IMR-90 (cell line): ENCODE results near the gene GNAI2. TPM values are rescaled to one million over a fixed set of nuclear protein-coding genes. Genes with fewer than 3 reads are reported as not detected.

ENCODE experiments used
- ATAC-seq: fragments of 200-7000 bp; cut with Tn5 transposase; 2 replicates; pipeline ENCODE4 v1.9.1; 2020; ENCODE audit warnings: low read depth, mild to moderate bottlenecking, moderate library complexity
- BruUV-seq: library from RNA; stranded (reverse); fragments of 400-500 nt; replicated peaks from 2 replicates; lab custom pipeline; 2021; lab: Mats Ljungman, UMichigan
- CTCF ChIA-PET: fragments of 300-600 bp; formaldehyde crosslinking; extraction: SDS; loops from one replicate; lab custom pipeline; 2021; ENCODE audit warnings: antibody characterized with exemption; lab: Yijun Ruan, JAX
- POLR2A ChIA-PET: fragments of 300-600 bp; sonication (Branson Sonifier 250); formaldehyde crosslinking; loops from one replicate; lab custom pipeline; 2022; ENCODE audit warnings: antibody characterized with exemption; ENCODE audit not compliant: unreplicated experiment; lab: Charles Lee
- DNase-seq: peaks from one replicate; pipeline ENCODE4 v3.0.0; 2013
- H2AFZ ChIP-seq: replicated peaks from 2 replicates; pipeline ENCODE3; 2013; ENCODE audit warnings: low read length, mild to moderate bottlenecking; ENCODE audit not compliant: poor library complexity
- H2AK5ac ChIP-seq: 2 replicates; pipeline ENCODE4 v1.6.1; 2013; ENCODE audit warnings: low read depth, low read length, inconsistent platforms
- H2AK9ac ChIP-seq: replicated peaks from 2 replicates; pipeline ENCODE3; 2013; ENCODE audit warnings: mild to moderate bottlenecking, low read depth, low read length, moderate library complexity; ENCODE audit not compliant: poor library complexity
- H2BK120ac ChIP-seq: 2 replicates; pipeline ENCODE4 v1.6.1; 2013; ENCODE audit warnings: low read depth, low read length, inconsistent platforms
- H2BK15ac ChIP-seq: 3 replicates; pipeline ENCODE4 v1.6.1; 2013; ENCODE audit warnings: low read depth, low read length, inconsistent platforms
- H2BK20ac ChIP-seq: 2 replicates; pipeline ENCODE4 v1.6.1; 2013; ENCODE audit warnings: low read depth, mild to moderate bottlenecking, inconsistent platforms, low read length, moderate library complexity
- H2BK5ac ChIP-seq: 2 replicates; pipeline ENCODE4 v1.6.1; 2013; ENCODE audit warnings: mild to moderate bottlenecking, low read depth, low read length, inconsistent platforms; ENCODE audit not compliant: poor library complexity, severe bottlenecking
- H3K14ac ChIP-seq: replicated peaks from 2 replicates; pipeline ENCODE4 v1.6.1; 2013; ENCODE audit warnings: low read depth, low read length, inconsistent platforms
- H3K18ac ChIP-seq: 2 replicates; pipeline ENCODE4 v1.6.1; 2013; ENCODE audit warnings: low read depth, low read length, control low read depth
- H3K23ac ChIP-seq: 2 replicates; pipeline ENCODE4 v1.6.1; 2013; ENCODE audit warnings: low read depth, low read length, inconsistent platforms
- H3K27ac ChIP-seq: 2 replicates; pipeline ENCODE4 v1.5.1; 2013; ENCODE audit warnings: mild to moderate bottlenecking, control low read depth, low read length; ENCODE audit not compliant: insufficient read depth
- H3K27me3 ChIP-seq: 2 replicates; pipeline ENCODE4 v1.6.1; 2013; ENCODE audit warnings: low read length; ENCODE audit not compliant: control insufficient read depth, insufficient read depth
- H3K36me3 ChIP-seq: 2 replicates; pipeline ENCODE4 v1.6.1; 2013; ENCODE audit warnings: low read length, mixed read lengths; ENCODE audit not compliant: control insufficient read depth, insufficient read depth
- H3K4ac ChIP-seq: 2 replicates; pipeline ENCODE4 v1.6.1; 2013; ENCODE audit warnings: low read depth, low read length, inconsistent platforms
- H3K4me1 ChIP-seq: 2 replicates; pipeline ENCODE4 v1.6.1; 2013; ENCODE audit warnings: low read length, mixed read lengths; ENCODE audit not compliant: control insufficient read depth, insufficient read depth
- H3K4me2 ChIP-seq: 2 replicates; pipeline ENCODE4 v1.6.1; 2013; ENCODE audit warnings: low read depth, mild to moderate bottlenecking, control low read depth, low read length, moderate library complexity
- H3K4me3 ChIP-seq: 2 replicates; pipeline ENCODE4 v1.5.1; 2013; ENCODE audit warnings: low read depth, mild to moderate bottlenecking, control low read depth, low read length, moderate library complexity; ENCODE audit not compliant: insufficient read depth
- H3K56ac ChIP-seq: 2 replicates; pipeline ENCODE4 v1.6.1; 2013; ENCODE audit warnings: low read length, inconsistent platforms; ENCODE audit not compliant: insufficient read depth; ENCODE audit errors: extremely low read depth
- H3K79me1 ChIP-seq, 2 experiments: 2 replicates each; pipeline ENCODE4 v1.6.1; 2013; ENCODE audit warnings: low read length in 2 of 2, inconsistent platforms in 1 of 2, low read depth in 1 of 2
- H3K9ac ChIP-seq: 2 replicates; pipeline ENCODE4 v1.6.1; 2013; ENCODE audit warnings: low read depth, low read length, control low read depth
- H3K9me1 ChIP-seq: 2 replicates; pipeline ENCODE4 v1.6.1; 2013; ENCODE audit warnings: low read length, inconsistent platforms; ENCODE audit not compliant: insufficient read depth
- H3K9me3 ChIP-seq: 2 replicates; pipeline ENCODE4 v1.6.1; 2013; ENCODE audit warnings: low read length; ENCODE audit not compliant: control insufficient read depth, insufficient read depth
- H4K20me1 ChIP-seq: 2 replicates; pipeline ENCODE4 v1.6.1; 2013; ENCODE audit warnings: low read length, inconsistent platforms; ENCODE audit not compliant: insufficient read depth
- H4K5ac ChIP-seq: 2 replicates; pipeline ENCODE4 v1.6.1; 2013; ENCODE audit warnings: mild to moderate bottlenecking, low read depth, low read length, control low read depth
- H4K8ac ChIP-seq, 2 experiments: 2 replicates each; pipeline ENCODE4 v1.6.1; 2013; ENCODE audit warnings: low read depth in 2 of 2, low read length in 2 of 2, control low read depth in 1 of 2, inconsistent platforms in 1 of 2
- H4K91ac ChIP-seq: 2 replicates; pipeline ENCODE4 v1.6.1; 2013; ENCODE audit warnings: low read depth, low read length, inconsistent platforms; ENCODE audit not compliant: insufficient read depth
- CTCF ChIP-seq: conservative IDR thresholded peaks from 2 replicates; pipeline ENCODE4 v1.5.1; 2012; ENCODE audit warnings: mild to moderate bottlenecking, low read depth, low read length, improper control_type of control experiment
- MAZ ChIP-seq: IDR thresholded peaks from 2 replicates; pipeline ENCODE4 v1.6.1; 2012; ENCODE audit warnings: low read depth, mild to moderate bottlenecking, low read length, improper control_type of control experiment, moderate library complexity, borderline replicate concordance
- POLR2A ChIP-seq: IDR thresholded peaks from 2 replicates; pipeline ENCODE4 v1.6.1; 2012; ENCODE audit warnings: mild to moderate bottlenecking, low read depth, low read length
- WGBS, 2 experiments: methylation state at CpG; one replicate each; pipeline versions ENCODE4 v1.1.5 to v1.1.7; 2013; ENCODE audit warnings: missing lambda C conversion rate in 2 of 2; ENCODE audit not compliant: insufficient read length in 1 of 2; ENCODE audit errors: extremely low coverage in 2 of 2; 5-methylcytosine and 5-hydroxymethylcytosine counted together
- dilution Hi-C: fragments of 300-500 bp; cut with HindIII; formaldehyde crosslinking; loops from one replicate; pipeline ENCODE4 v1.14.3; 2018; ENCODE audit warnings: low sequenced_read_pairs; ENCODE audit not compliant: unreplicated experiment
- in situ Hi-C: fragments of 300-500 bp; cut with MboI; formaldehyde crosslinking; loops from 3 replicates; pipeline ENCODE4 v1.14.3; 2019; ENCODE audit warnings: low sequenced_read_pairs, inconsistent platforms, mixed read lengths
- intact Hi-C: fragments of 100-400 bp; cut with micrococcal nuclease; formaldehyde crosslinking; loops from 2 replicates; pipeline ENCODE4 v1.10.0; 2022
- polyA plus RNA-seq, 3 experiments: library from polyadenylated mRNA; depleted of rRNA; stranded (reverse); fragments of >200 nt; gene quantifications; 2 replicates each; pipeline ENCODE4 v1.2.3, GENCODE V29; 2012; ENCODE audit warnings: low replicate concordance in 1 of 3
- total RNA-seq: library from RNA; depleted of rRNA; stranded (reverse); fragments of >200 nt; gene quantifications from 2 replicates; pipeline ENCODE4 v1.2.3, GENCODE V29; 2012

Gene GNAI2
- total and polyA plus RNA-seq, 2 of the 4 experiments (the other 2 are of a cell fraction) = 867 to 1,079 TPM

GRCh38 chr3:50286322-50287227 is 50.6 kb downstream of the GNAI2 start (continued):
- no peak for TF ChIP-seq MAZ

- Histone ChIP-seq H4K8ac (no peak overlapping the region), H2BK15ac (no peak overlapping the region), H2AK9ac (no peak overlapping the region), H3K56ac (no peak overlapping the region), H3K4me1 (peaks cover 3% of the 10 kb centered on the region), H2BK5ac (no peak overlapping the region), H2AK5ac (no peak overlapping the region), H3K27ac (no peak overlapping the region), H4K5ac (no peak overlapping the region), H3K9me3 (no peaks in the 10 kb centered on the region), H3K18ac (no peak overlapping the region), H2AFZ (no peak overlapping the region), H4K91ac (no peak overlapping the region), H3K36me3 (peaks cover 34% of the 10 kb centered on the region), H3K79me1 (peaks cover 14 to 28% of the 10 kb centered on the region in 2 experiments), H3K23ac (no peak overlapping the region), H2BK120ac (no peak overlapping the region), H3K9ac (no peak overlapping the region), H3K14ac (no peak overlapping the region), H3K27me3 (no peaks in the 10 kb centered on the region), H3K4me3 (no peak overlapping the region), H3K4ac (no peak overlapping the region), H2BK20ac (no peak overlapping the region), H3K4me2 (no peak overlapping the region), H3K9me1 (no peaks in the 10 kb centered on the region; the same call in 1 of the 2 replicates), H4K20me1 (no peaks in the 10 kb centered on the region; the same call in 1 of the 2 replicates)
- WGBS, 2 experiments = no CpG with 5 or more reads among the region's 1 CpG
- CTCF ChIA-PET = no interaction called here
- intact Hi-C loops (no loop called here), in situ Hi-C loops (no loop called here), dilution Hi-C loops (no loop called here)
- TF ChIP-seq CTCF (no peak), POLR2A (no peak)
- no TSS peak for BruUV-seq
- POLR2A ChIA-PET = no interaction called here
- no peak for ATAC-seq
- DNase-seq = no peak
These were observed 51.3 kb downstream of the GNAI2 start for GRCh38 chr3:50287262-50287661.
